HG03558 (cell line): Measurements from ENCODE around the gene ZXDC.

Experiments
- ATAC-seq: cut with Tn5 transposase; IDR thresholded peaks from one replicate; pipeline ENCODE4 v1.9.1; 2021; ENCODE audit warnings: moderate number of reproducible peaks; ENCODE audit not compliant: unreplicated experiment; ENCODE audit errors: extremely low read depth

ZXDC gene

GRCh38 chr3:126493739-126494138 lies 18.0 kb upstream of the ZXDC start:
- no peak for ATAC-seq

DNA sequence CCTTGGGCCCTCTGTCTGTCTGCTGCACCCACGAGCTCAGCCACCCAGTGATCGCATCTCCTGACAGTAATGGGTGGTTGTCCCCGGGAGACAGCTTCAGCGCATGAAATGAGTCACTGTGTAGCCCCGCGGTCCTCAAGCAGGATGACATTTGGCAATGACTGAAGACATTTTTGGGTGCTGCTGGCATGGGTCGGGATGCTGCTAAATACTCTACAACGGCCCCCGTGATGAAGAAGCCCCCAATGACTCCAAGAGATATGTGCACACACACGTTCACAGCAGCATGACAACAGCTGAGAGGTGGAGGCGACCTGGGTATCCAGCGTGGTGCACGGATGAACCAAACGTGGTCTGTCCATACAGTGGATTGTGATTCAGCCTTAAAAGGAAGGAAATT lies 17.4 kb upstream of the ZXDC start:
- no peak for ATAC-seq

GRCh38 chr3:126491221-126492013 lies 15.7 kb upstream of the ZXDC start:
- no peak for ATAC-seq

DNA sequence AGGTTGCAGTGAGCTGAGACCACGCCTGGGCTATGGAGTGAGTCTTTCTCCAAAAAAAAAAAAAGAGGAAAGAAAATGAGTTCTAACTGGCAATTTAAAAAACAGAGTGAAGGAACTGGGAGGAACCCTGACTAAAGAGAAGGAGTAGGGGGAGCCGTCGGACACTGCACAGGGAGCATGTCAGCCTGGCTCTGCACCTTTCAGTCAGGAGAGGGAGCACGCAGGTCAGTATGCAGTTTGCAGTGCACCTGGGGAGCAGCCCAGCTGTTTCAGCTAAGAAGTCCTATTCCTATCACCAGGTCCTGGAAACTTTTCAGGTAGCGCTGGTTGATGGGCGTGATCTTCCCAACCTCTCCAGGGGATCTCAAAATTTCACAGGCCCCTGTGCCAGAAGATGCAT lies 14.9 kb upstream of the ZXDC start:
- no peak for ATAC-seq

DNA sequence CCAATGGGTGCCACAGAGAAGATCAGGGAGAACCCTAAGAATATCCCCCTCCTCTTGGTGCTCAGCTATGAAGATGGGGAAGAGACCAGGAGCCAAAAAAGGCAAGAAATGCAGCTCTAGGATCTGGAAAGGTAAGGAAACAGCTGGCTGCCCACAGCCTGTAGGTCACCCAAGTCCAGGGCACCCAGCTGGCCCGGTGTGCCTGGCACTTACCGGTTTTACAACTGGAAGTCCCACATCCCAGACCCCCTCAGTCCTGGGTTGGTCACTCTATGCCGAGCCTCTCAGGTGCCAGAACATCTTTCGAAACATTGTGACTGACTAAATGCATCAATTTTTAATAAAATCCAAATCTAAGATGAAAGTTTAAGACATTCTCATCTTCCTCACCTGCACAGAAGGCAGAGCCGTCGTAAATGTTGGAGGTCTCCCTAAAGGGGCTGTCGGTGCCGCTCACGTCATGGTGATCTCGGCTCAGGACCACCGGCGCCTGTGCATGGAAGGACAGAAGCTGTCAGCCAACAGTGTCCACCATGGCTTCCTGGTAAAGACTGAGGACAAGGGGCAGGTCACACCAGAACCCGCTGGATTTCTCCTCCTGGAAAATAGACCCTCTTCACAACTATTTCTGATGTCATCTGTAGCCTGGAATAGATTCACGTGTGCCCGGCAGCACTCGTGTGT lies 13.3 kb upstream of the ZXDC start:
- no peak for ATAC-seq

GRCh38 chr3:126488185-126488584 lies 12.5 kb upstream of the ZXDC start:
- ATAC-seq = no peak

- no peak for ATAC-seq
Observed at GRCh38 chr3:126487151-126487771, 11.6 kb upstream of the ZXDC start.

DNA sequence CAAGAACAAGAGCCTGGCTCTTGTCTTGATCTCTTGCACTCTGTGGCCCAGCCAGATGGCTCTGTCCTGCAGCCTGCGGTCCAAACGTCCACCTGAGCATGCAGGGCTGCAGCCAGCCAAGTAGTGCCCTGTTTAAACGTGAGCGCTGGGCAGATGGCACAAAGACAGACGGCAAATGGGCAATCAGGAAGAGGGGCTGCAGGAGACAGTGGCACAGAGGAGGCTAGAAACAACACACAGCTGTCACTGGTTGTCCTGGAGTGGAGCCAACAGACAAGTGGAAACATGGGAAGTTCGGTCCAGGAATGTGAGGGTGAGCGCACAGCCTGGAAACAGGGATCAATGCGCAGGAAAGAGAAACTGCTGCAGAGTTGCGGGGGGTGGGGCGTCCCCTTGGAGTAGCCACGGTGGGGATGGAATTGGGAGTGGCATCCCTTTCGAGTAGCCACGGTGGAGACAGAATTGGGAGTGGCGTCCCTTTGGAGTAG lies 10.7 kb upstream of the ZXDC start:
- no peak for ATAC-seq

GRCh38 chr3:126485956-126486355 lies 10.3 kb upstream of the ZXDC start:
- ATAC-seq = no peak

GRCh38 chr3:126485176-126485897 lies 9.6 kb upstream of the ZXDC start:
- ATAC-seq = no peak

DNA sequence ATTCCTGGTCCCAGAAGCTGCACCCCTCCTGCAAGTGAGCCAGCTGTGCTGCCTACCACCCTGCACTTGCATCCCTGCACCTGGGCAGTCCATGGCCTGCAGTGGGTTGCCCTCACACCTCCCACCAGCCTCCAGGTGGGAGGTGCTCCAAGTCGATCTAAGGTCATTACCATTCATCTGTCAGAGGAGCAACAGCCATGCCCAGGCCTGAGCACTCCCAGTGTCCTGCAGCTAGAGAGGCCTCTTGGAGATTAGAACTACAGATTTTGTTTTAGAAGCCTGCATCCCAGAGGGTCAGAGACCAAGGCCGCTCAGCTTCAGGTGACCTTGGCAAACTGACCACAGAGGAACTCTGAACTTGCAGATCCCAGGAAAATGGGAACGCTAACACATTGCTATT lies 9.0 kb upstream of the ZXDC start:
- no peak for ATAC-seq

DNA sequence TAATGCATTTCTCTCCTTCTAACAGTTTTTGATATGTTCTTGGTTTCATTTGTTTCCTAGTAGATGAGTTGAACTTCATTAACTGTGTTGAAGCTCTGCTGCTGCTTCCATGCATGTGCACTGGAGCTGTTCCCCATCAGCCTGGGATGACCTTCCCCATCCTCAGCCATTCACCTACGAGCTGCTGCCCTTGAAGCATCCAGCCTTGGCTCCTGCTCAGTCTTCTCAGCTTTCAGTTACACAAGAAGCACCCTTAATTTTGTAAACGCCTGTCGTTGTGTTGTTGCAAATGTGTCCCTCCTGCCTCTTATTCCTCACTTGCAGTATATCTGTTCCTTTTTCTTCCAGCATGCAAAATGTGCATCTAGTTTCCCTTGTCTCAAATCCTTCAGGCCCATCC lies 8.5 kb upstream of the ZXDC start:
- no peak for ATAC-seq

GRCh38 chr3:126483321-126483761 lies 7.7 kb upstream of the ZXDC start:
- no peak for ATAC-seq

GRCh38 chr3:126482503-126483255 lies 7.0 kb upstream of the ZXDC start:
- ATAC-seq = no peak

- ATAC-seq = no peak
Observed at GRCh38 chr3:126481808-126482502, 6.3 kb upstream of the ZXDC start.

DNA sequence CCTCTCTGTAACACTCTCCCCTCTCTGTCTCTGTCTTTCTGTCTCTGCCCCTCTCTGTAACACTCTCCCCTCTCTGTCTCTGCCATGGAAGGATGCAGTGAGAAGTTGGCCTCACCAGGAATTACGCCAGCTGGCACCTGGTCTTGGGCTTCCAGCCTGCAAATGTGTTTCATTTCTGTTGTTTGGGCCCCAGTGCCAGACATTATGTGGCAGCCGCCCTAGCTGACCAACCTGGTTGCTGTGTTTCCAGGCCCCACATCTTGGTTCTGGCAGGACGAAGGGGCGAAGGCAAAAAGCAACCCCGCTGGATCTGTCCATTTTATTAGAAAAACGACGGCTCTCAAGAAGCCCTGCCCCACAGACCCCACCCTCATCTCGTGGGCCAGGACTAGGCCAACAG lies 5.2 kb upstream of the ZXDC start:
- no peak for ATAC-seq

- ATAC-seq = no peak
Observed at GRCh38 chr3:126480206-126480605, 4.5 kb upstream of the ZXDC start.

DNA sequence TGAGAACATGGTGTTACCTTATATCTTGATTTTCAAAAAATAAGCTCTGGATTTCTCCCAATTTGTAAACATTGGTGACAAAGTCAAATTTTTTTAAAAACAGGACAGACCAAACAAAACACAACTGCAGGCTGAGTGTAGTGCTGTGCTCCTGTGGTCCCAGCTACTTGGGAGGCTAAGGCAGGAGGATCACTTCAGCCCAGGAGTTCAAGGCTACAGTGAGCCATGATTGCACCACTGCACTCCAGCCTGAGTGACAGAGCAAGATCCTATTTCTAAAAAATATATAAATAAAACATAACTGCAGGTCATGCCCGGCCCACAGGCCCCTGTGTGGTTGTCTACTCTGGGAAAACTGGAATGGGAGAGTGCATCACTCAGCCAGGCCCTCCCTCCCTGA lies 4.0 kb upstream of the ZXDC start:
- no peak for ATAC-seq

DNA sequence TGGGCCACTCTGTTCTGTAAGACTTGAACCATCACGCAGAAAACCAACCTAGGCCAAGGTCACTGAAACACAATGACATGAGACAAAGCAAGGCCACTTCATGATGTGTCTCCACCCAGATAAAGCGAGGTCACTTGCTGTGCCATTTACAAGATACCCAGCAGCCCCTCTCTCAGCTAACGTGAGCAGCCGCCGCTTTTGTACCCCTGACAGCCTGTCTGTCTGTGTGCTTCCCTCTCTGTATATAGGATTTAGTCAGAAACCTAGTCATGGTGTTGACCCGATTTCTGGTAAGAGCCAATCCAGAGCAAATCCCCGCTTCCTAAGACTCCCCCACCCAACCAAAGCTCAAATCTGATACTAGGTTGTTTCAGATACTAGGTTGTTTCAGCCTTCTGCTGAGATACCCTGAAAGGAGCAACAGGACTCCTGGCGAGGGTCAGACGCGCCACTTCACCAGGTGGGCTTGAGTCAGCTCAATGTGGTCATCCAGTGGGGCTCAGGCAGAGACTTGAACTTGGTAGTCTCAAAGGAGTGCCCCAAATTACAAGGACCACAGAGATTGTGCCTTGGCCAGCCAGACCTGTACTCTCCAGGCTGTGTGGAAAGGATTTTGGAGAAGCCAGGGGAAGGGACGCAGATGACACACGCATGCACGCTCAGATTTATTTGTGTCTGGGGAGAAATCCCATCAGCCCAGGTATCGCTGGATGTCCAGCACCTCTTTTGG lies 3.1 kb upstream of the ZXDC start:
- ATAC-seq = no peak
